Vagina (tissue), 2 donors: ENCODE data around the gene TLCD5. TPM values are rescaled to one million over a fixed set of nuclear protein-coding genes. Genes with fewer than 3 reads are reported as not detected.
A peak's percentile ranks its signal among the peaks of the same experiment; 100 is the strongest.

Experiments
- DNase-seq, 2 donors: peaks; one replicate each; pipeline ENCODE4 v3.0.0-alpha.2; 2017; ENCODE audit errors: extremely low spot score in 2 of 2
- H3K27ac ChIP-seq: fragments of 200-600 bp; sonication (generic); one replicate; pipeline ENCODE4 v1.5.1; 2019
- H3K27me3 ChIP-seq: fragments of 200-600 bp; sonication (generic); one replicate; pipeline ENCODE4 v1.5.1; 2019
- H3K36me3 ChIP-seq, 2 donors: fragments of 200-600 bp; sonication (generic); one replicate each; pipeline ENCODE4 v1.5.1; 2017 to 2019
- H3K4me1 ChIP-seq: fragments of 200-600 bp; sonication (generic); one replicate; pipeline ENCODE4 v1.5.1; 2019
- H3K4me3 ChIP-seq, 2 donors: fragments of 200-600 bp; sonication (generic); 1 replicate in 1 of 2; 2 replicates in 1 of 2; pipeline ENCODE4 v1.5.1; 2016 to 2019
- H3K9me3 ChIP-seq: fragments of 200-600 bp; sonication (generic); one replicate; pipeline ENCODE4 v1.5.1; 2019
- POLR2A ChIP-seq, 2 donors: fragments of 450-650 bp; IDR thresholded peaks; one replicate each; pipeline ENCODE4 v1.6.1; 2017; ENCODE audit warnings: antibody characterized with exemption in 2 of 2, mild to moderate bottlenecking in 2 of 2, moderate library complexity in 2 of 2
- POLR2AphosphoS5 ChIP-seq, 2 donors: sonication (generic); formaldehyde crosslinking; IDR thresholded peaks; one replicate each; pipeline ENCODE4 v1.9.0; 2017; ENCODE audit warnings: antibody characterized with exemption in 2 of 2, mild to moderate bottlenecking in 2 of 2, low read depth in 1 of 2; ENCODE audit not compliant: insufficient read depth in 1 of 2
- intact Hi-C: fragments of 100-400 bp; cut with DNase I; formaldehyde crosslinking; loops from one replicate; pipeline ENCODE4 v1.15.1; 2023
- total RNA-seq: library from RNA; depleted of rRNA; stranded (reverse); fragments of >200 nt; gene quantifications from one replicate; pipeline ENCODE4 v1.2.3, GENCODE V29; 2016
- TF ChIP-seq, protein P1 (sequence below), 3 experiments: fragments of 450-650 bp in 2 of 3; fragments of 200-600 bp in 1 of 3; sonication (generic) in 1 of 3; IDR thresholded peaks; one replicate each; pipeline ENCODE4 v1.5.1; 2017 to 2019; ENCODE audit warnings: antibody characterized with exemption in 3 of 3, mild to moderate bottlenecking in 2 of 3, moderate library complexity in 2 of 3

Gene TLCD5
- total RNA-seq, 1 donor from 2014 or later: 3.7 TPM

DNA sequence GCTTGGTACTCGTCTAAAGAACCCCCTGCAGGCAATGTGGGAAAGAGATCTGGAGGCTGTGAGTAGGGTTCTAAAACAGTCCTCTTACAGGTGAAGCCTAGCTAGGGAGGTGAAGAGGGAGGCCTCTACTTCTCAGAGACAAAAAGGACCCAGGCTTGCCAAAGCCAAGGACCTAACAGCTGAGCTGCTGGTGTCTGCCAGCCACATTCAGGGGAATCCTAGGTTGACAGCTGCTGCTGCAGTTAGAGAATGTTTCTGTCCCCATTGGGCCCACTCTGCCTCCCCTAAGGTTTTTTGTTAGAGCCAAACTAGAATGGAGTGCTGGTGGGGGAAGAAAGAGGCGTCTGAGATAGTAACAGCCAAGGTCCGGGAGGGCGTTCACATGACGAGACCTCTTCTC lies 26.6 kb upstream of the TLCD5 start:
- no peak for DNase-seq
- Histone ChIP-seq H3K9me3 (no peaks in the 10 kb centered on the region), H3K4me3 (no peak overlapping the region), H3K36me3 (no peaks in the 10 kb centered on the region), H3K4me1 (peaks cover 9% of the 10 kb centered on the region), H3K27ac (no peak overlapping the region), H3K27me3 (no peaks in the 10 kb centered on the region)
- intact Hi-C loops: no loop called here
- TF ChIP-seq, protein P1, sequence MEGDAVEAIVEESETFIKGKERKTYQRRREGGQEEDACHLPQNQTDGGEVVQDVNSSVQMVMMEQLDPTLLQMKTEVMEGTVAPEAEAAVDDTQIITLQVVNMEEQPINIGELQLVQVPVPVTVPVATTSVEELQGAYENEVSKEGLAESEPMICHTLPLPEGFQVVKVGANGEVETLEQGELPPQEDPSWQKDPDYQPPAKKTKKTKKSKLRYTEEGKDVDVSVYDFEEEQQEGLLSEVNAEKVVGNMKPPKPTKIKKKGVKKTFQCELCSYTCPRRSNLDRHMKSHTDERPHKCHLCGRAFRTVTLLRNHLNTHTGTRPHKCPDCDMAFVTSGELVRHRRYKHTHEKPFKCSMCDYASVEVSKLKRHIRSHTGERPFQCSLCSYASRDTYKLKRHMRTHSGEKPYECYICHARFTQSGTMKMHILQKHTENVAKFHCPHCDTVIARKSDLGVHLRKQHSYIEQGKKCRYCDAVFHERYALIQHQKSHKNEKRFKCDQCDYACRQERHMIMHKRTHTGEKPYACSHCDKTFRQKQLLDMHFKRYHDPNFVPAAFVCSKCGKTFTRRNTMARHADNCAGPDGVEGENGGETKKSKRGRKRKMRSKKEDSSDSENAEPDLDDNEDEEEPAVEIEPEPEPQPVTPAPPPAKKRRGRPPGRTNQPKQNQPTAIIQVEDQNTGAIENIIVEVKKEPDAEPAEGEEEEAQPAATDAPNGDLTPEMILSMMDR (IDR thresholded peaks at IDR 0.05): no peak
- TF ChIP-seq POLR2A (IDR thresholded peaks at IDR 0.05) (no peak), POLR2AphosphoS5 (IDR thresholded peaks at IDR 0.05; ENCODE audit: insufficient read depth in 1 of 2, low read depth in 1 of 2) (no peak)

DNA sequence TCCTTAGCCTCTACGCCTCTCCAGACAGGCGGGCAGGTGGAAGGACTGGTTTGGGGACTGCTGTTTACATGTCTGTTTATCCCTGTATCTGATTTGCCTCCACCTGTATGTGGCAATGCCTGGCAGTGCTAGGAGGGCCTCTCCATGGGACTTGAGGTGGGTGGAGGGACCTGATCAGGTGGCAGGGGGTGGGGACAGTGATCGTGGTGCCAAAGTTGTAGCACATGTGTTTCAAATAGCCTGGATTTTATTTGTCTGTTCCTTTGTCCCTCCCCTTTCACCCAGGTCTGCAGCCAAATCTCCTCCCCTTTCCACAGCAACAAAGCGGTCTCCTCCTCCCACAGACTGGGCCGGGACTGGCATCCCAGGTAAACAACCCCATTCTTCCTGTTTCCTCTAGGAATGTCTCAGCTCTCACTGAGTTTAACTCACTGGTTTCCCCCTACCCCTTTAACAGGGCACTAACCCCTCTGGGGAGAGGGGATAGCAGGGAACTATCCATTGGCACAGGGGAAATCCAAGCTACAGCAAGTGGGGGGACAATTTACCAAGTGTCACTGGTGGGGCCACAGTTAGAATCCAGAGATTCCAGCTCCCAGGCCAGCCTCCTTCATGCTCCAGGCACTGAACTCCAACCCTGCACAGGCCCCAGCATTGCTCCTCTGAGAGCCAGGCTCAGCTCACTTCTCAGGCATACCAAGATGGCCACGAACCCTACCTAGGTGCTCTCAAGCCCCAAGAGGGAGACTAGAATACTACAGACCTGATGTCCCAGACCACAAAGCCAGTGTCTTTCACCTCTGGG lies 22.9 kb upstream of the TLCD5 start:
- Histone ChIP-seq H3K4me1 (peaks cover 15% of the 10 kb centered on the region), H3K27me3 (no peaks in the 10 kb centered on the region), H3K4me3 (no peak overlapping the region), H3K36me3 (no peaks in the 10 kb centered on the region), H3K9me3 (no peaks in the 10 kb centered on the region), H3K27ac (peak overlapping the region; percentile 49)
- intact Hi-C loops: loop anchor here (5.0 kb wide), 2 partner anchors 65 to 130 kb away; no protein-coding TSS in a partner anchor
- TF ChIP-seq, protein P1 (IDR thresholded peaks at IDR 0.05): no peak
- TF ChIP-seq POLR2AphosphoS5 (IDR thresholded peaks at IDR 0.05; ENCODE audit: insufficient read depth in 1 of 2, low read depth in 1 of 2) (peak in 1 of 2 donors; percentile 65), POLR2A (IDR thresholded peaks at IDR 0.05) (no peak)
- DNase-seq: no peak

DNA sequence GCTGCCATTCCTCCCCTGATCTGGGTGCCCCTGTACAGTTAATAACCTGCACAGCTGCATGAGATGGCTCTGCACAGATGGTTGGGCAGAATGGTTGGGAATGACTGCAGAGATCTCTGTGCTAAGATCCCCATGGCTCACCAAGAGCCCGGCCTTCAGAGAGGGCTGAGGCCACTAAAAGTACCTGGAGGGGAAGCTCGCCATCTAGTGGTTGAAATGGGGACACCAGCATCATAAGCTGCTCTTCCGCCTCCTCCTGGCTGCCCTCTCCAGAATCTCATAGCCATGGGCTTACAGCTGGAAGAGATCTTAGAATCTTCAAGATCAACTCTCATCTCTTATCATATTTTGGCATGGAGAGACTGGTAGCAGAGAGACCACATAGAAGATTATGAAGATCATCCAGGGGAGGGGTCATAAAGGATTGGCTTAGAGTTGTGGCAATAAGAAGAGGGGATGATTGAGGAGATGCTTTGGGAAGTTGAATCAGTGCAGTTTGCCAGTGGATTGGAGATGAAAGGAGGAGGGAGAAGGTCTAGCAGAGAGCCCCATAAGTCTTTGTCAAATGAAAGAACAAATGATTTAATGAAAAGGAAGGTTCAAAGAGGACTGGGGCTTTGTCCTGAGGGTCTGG lies 22.0 kb upstream of the TLCD5 start:
- Histone ChIP-seq H3K4me3 (no peak overlapping the region), H3K36me3 (no peaks in the 10 kb centered on the region), H3K9me3 (no peaks in the 10 kb centered on the region), H3K27ac (peak overlapping the region; percentile 58), H3K4me1 (peaks cover 15% of the 10 kb centered on the region), H3K27me3 (no peaks in the 10 kb centered on the region)
- intact Hi-C loops: loop anchor here (5.0 kb wide), 2 partner anchors 66 to 131 kb away; no protein-coding TSS in a partner anchor
- DNase-seq: no peak
- TF ChIP-seq POLR2AphosphoS5 (IDR thresholded peaks at IDR 0.05; ENCODE audit: insufficient read depth in 1 of 2, low read depth in 1 of 2): no peak
- TF ChIP-seq POLR2A (IDR thresholded peaks at IDR 0.05): no peak
- TF ChIP-seq, protein P1 (IDR thresholded peaks at IDR 0.05): peak; percentile 56 to 81 (median 70)

DNA sequence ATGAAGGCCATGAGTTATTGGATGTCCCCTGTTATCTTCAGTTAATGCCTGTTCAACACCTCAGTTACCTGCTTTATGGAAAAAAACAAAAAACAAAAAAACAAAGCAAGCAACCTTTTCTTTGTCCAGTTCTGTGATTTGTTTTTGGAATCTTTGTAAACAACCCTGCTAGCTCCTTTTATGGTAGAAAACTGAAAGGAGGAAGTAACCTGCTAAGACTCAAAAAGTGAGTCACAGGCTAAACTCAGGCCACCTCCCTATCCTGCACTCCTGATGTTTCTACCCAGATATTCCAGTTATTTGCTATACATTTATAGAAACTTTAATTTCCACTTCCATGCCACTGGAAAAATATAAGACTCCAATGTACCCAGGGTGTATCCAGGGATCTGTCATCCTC lies 20.6 kb upstream of the TLCD5 start:
- Histone ChIP-seq H3K36me3 (no peaks in the 10 kb centered on the region), H3K4me3 (no peak overlapping the region), H3K9me3 (no peaks in the 10 kb centered on the region), H3K27me3 (no peaks in the 10 kb centered on the region), H3K27ac (peak overlapping the region; percentile 59), H3K4me1 (peaks cover 14% of the 10 kb centered on the region)
- intact Hi-C loops: loop anchor here (5.0 kb wide), 2 partner anchors 67 to 132 kb away; no protein-coding TSS in a partner anchor
- no peak for DNase-seq
- peak in 1 of 2 donors; percentile 79 for TF ChIP-seq POLR2AphosphoS5 (IDR thresholded peaks at IDR 0.05; ENCODE audit: insufficient read depth in 1 of 2, low read depth in 1 of 2)
- TF ChIP-seq, protein P1 (IDR thresholded peaks at IDR 0.05): no peak
